HepG2 (cell line): ENCODE data around the gene TLE7. TPM values are rescaled to one million over a fixed set of nuclear protein-coding genes. Genes with fewer than 3 reads are reported as not detected.

ENCODE experiments used
- AFF4 ChIP-seq: sonication (generic); formaldehyde crosslinking; IDR thresholded peaks from 2 replicates; pipeline ENCODE4 v1.4.0; 2020; ENCODE audit warnings: missing genetic modification reagents
- ARHGAP35 ChIP-seq: sonication (generic); formaldehyde crosslinking; IDR thresholded peaks from 2 replicates; pipeline ENCODE4 v1.9.0; 2022; ENCODE audit warnings: mild to moderate bottlenecking, inconsistent platforms, moderate library complexity, missing genetic modification reagents, borderline replicate concordance
- HES4 ChIP-seq: sonication (generic); formaldehyde crosslinking; IDR thresholded peaks from 2 replicates; pipeline ENCODE4 v1.9.0; 2021; ENCODE audit warnings: mild to moderate bottlenecking, missing genetic modification reagents, borderline replicate concordance
- ISL2 ChIP-seq: sonication (generic); formaldehyde crosslinking; IDR thresholded peaks from 2 replicates; pipeline ENCODE4 v1.5.0; 2020; ENCODE audit warnings: missing genetic modification reagents
- JUN ChIP-seq: sonication (generic); formaldehyde crosslinking; IDR thresholded peaks from 2 replicates; pipeline ENCODE4 v1.4.0; 2020; ENCODE audit warnings: mild to moderate bottlenecking, missing genetic modification reagents
- MAFK ChIP-seq, 2 experiments: IDR thresholded peaks in 1 of 2; conservative IDR thresholded peaks in 1 of 2; 2 replicates each; pipeline ENCODE4 v1.6.1; 2011; ENCODE audit warnings: improper control_type of control experiment in 2 of 2, low read length in 2 of 2
- NCOR1 ChIP-seq: fragments of 200-600 bp; sonication (generic); IDR thresholded peaks from 2 replicates; pipeline ENCODE4 v1.7.0; 2017; ENCODE audit warnings: antibody characterized with exemption, low read length, borderline replicate concordance
- PAF1 ChIP-seq: IDR thresholded peaks from 2 replicates; pipeline ENCODE4 v1.6.1; 2016; ENCODE audit warnings: missing genetic modification reagents, missing compliant biosample characterization
- SCMH1 ChIP-seq: sonication (generic); formaldehyde crosslinking; IDR thresholded peaks from 2 replicates; pipeline ENCODE4 v1.9.0; 2021; ENCODE audit warnings: missing genetic modification reagents, mild to moderate bottlenecking, borderline replicate concordance
- SIX1 ChIP-seq: sonication (generic); formaldehyde crosslinking; IDR thresholded peaks from 2 replicates; pipeline ENCODE4 v1.4.0; 2020; ENCODE audit warnings: missing genetic modification reagents, borderline replicate concordance
- SNRNP70 ChIP-seq: fragments of 200-400 bp; formaldehyde crosslinking; IDR thresholded peaks from 2 replicates; pipeline ENCODE4 v1.6.1; 2017; ENCODE audit warnings: mild to moderate bottlenecking, low read depth, low read length, moderate library complexity
- SP4 ChIP-seq: sonication (generic); formaldehyde crosslinking; IDR thresholded peaks from 2 replicates; pipeline ENCODE4 v1.8.1; 2023; ENCODE audit warnings: mild to moderate bottlenecking, missing genetic modification reagents
- TOPORS ChIP-seq: sonication (generic); formaldehyde crosslinking; IDR thresholded peaks from 2 replicates; pipeline ENCODE4 v1.8.0; 2023; ENCODE audit warnings: mild to moderate bottlenecking, missing genetic modification reagents
- ZFP90 ChIP-seq: sonication (generic); formaldehyde crosslinking; IDR thresholded peaks from 2 replicates; pipeline ENCODE4 v1.8.0; 2022; ENCODE audit warnings: missing genetic modification reagents, mild to moderate bottlenecking, inconsistent platforms, borderline replicate concordance
- polyA plus RNA-seq, 8 experiments: library from polyadenylated mRNA; depleted of rRNA in 3 of 8; stranded (reverse) in 7 of 8; unstranded in 1 of 8; fragments of >200 nt; fragmentation: Illumina TruSeq in 4 of 8; extraction: Trizol in 4 of 8; gene quantifications; 2 replicates each; pipeline versions ENCODE4 v1.2.1 to v1.2.3, GENCODE V29; 2011 to 2016; ENCODE audit warnings: low read depth in 4 of 8, missing spikeins in 1 of 8, mixed read lengths in 1 of 8; ENCODE audit not compliant: insufficient read depth in 1 of 8
- total RNA-seq, 5 experiments: library from RNA; depleted of rRNA; stranded (reverse); fragments of >200 nt; fragmentation: Illumina TruSeq; extraction: Trizol; gene quantifications; 2 replicates each; pipeline ENCODE4 v1.2.3, GENCODE V29; 2016; ENCODE audit warnings: low read depth in 1 of 5
- TF ChIP-seq, protein P1 (sequence below): sonication (generic); formaldehyde crosslinking; IDR thresholded peaks from 2 replicates; pipeline ENCODE4 v1.4.0; 2020; ENCODE audit warnings: missing genetic modification reagents, borderline replicate concordance
- TF ChIP-seq, protein P2 (sequence below): sonication (generic); formaldehyde crosslinking; IDR thresholded peaks from 2 replicates; pipeline ENCODE4 v1.5.1; 2020; ENCODE audit warnings: missing genetic modification reagents, mild to moderate bottlenecking, borderline replicate concordance
- TF ChIP-seq, protein P3 (sequence below): sonication (generic); formaldehyde crosslinking; IDR thresholded peaks from 2 replicates; pipeline ENCODE4 v1.5.1; 2020; ENCODE audit warnings: missing genetic modification reagents, mild to moderate bottlenecking, borderline replicate concordance
- TF ChIP-seq, protein P4 (sequence below): IDR thresholded peaks from 2 replicates; pipeline ENCODE4 v1.6.1; 2018; ENCODE audit warnings: missing genetic modification reagents

The TLE7 gene
- total and polyA plus RNA-seq, 2 of the 13 experiments (the other 11 are each of a cell fraction or from before 2014, with no cell fraction given), result not detected

- peak; percentile 78; the same call in 1 of the 2 replicates for TF ChIP-seq AFF4 (CRISPR knock-in tag)
- TF ChIP-seq, protein P1, sequence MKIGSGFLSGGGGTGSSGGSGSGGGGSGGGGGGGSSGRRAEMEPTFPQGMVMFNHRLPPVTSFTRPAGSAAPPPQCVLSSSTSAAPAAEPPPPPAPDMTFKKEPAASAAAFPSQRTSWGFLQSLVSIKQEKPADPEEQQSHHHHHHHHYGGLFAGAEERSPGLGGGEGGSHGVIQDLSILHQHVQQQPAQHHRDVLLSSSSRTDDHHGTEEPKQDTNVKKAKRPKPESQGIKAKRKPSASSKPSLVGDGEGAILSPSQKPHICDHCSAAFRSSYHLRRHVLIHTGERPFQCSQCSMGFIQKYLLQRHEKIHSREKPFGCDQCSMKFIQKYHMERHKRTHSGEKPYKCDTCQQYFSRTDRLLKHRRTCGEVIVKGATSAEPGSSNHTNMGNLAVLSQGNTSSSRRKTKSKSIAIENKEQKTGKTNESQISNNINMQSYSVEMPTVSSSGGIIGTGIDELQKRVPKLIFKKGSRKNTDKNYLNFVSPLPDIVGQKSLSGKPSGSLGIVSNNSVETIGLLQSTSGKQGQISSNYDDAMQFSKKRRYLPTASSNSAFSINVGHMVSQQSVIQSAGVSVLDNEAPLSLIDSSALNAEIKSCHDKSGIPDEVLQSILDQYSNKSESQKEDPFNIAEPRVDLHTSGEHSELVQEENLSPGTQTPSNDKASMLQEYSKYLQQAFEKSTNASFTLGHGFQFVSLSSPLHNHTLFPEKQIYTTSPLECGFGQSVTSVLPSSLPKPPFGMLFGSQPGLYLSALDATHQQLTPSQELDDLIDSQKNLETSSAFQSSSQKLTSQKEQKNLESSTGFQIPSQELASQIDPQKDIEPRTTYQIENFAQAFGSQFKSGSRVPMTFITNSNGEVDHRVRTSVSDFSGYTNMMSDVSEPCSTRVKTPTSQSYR, result peak; percentile 14; the same call in 1 of the 2 replicates
- TF ChIP-seq ZFP90 (CRISPR knock-in tag), result peak; percentile 94
- peak; percentile 69 for TF ChIP-seq SP4 (CRISPR knock-in tag)
- TF ChIP-seq, protein P2, sequence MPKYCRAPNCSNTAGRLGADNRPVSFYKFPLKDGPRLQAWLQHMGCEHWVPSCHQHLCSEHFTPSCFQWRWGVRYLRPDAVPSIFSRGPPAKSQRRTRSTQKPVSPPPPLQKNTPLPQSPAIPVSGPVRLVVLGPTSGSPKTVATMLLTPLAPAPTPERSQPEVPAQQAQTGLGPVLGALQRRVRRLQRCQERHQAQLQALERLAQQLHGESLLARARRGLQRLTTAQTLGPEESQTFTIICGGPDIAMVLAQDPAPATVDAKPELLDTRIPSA (CRISPR knock-in tag), result peak; percentile 93; the same call in 1 of the 2 replicates
- peak; percentile 86 for TF ChIP-seq ISL2 (CRISPR knock-in tag)
- TF ChIP-seq JUN, result no peak; the same call in 1 of the 2 replicates
- no peak for TF ChIP-seq SNRNP70
- peak; percentile 96 for TF ChIP-seq ARHGAP35 (CRISPR knock-in tag)
- no peak for TF ChIP-seq SCMH1 (CRISPR knock-in tag)
- TF ChIP-seq, protein P3, sequence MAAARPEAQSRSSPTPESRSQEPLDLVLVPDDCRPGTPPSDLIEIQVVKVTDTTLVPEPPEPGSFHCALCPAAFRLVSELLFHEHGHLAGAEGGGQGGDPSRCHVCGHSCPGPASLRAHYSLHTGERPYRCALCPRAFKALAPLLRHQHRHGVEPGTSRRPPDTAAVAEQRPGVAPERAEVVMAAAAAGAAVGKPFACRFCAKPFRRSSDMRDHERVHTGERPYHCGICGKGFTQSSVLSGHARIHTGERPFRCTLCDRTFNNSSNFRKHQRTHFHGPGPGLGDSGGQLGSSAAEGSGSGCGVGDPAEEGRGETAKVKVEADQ, result peak; percentile 97
- TF ChIP-seq, protein P4, sequence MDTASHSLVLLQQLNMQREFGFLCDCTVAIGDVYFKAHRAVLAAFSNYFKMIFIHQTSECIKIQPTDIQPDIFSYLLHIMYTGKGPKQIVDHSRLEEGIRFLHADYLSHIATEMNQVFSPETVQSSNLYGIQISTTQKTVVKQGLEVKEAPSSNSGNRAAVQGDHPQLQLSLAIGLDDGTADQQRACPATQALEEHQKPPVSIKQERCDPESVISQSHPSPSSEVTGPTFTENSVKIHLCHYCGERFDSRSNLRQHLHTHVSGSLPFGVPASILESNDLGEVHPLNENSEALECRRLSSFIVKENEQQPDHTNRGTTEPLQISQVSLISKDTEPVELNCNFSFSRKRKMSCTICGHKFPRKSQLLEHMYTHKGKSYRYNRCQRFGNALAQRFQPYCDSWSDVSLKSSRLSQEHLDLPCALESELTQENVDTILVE (CRISPR knock-in tag), result 0 out of 2 replicates have a peak, but pooled peaks have one; percentile 89
- peak; percentile 61 for TF ChIP-seq TOPORS
- TF ChIP-seq MAFK (conservative IDR thresholded peaks at IDR 0.05 in 1 of 2, IDR thresholded peaks at IDR 0.05 in 1 of 2; ENCODE audit: low read length in 2 of 2), result no peak
- no peak for TF ChIP-seq SIX1 (CRISPR knock-in tag)
- no peak; the same call in 1 of the 2 replicates for TF ChIP-seq NCOR1
- peak; percentile 43; the same call in 1 of the 2 replicates for TF ChIP-seq PAF1 (CRISPR knock-in tag)
- peak; percentile 94; the same call in 1 of the 2 replicates for TF ChIP-seq HES4
These were observed 20.1 kb upstream of the TLE7 start, which contains the start of gene ZNF23 (continued) for GRCh38 chr16:71461686-71462648.
